ENCODE measurements around the gene TMX4.

The TMX4 gene

GRCh38 chr20:8002056-8002455, 17.5 kb downstream of the TMX4 start:
- DNase-seq (ENCODE audit: extremely low read depth, insufficient read length), result no peak
- Histone ChIP-seq H3K36me3 (ENCODE audit: control insufficient read depth, insufficient read depth, low read length) (no peaks in the 10 kb centered on the region), H3K27me3 (replicated peaks; ENCODE audit: control insufficient read depth, insufficient read depth, low read length) (no peaks in the 10 kb centered on the region), H3K4me3 (replicated peaks; ENCODE audit: low read depth, low read length) (no peak overlapping the region)
- TF ChIP-seq CTCF (IDR thresholded peaks at IDR 0.05; ENCODE audit: insufficient read depth, low read length, poor library complexity, severe bottlenecking), result no peak

GRCh38 chr20:8000796-8001195, 18.8 kb downstream of the TMX4 start:
- Histone ChIP-seq H3K27me3 (replicated peaks; ENCODE audit: control insufficient read depth, insufficient read depth, low read length) (no peaks in the 10 kb centered on the region), H3K4me3 (replicated peaks; ENCODE audit: low read depth, low read length) (no peak overlapping the region), H3K36me3 (ENCODE audit: control insufficient read depth, insufficient read depth, low read length) (no peaks in the 10 kb centered on the region)
- no peak for DNase-seq (ENCODE audit: extremely low read depth, insufficient read length)
- no peak for TF ChIP-seq CTCF (IDR thresholded peaks at IDR 0.05; ENCODE audit: insufficient read depth, low read length, poor library complexity, severe bottlenecking)

- H3K36me3 ChIP-seq (ENCODE audit: control insufficient read depth, insufficient read depth, low read length), result no peaks in the 10 kb centered on the region
- TF ChIP-seq CTCF (IDR thresholded peaks at IDR 0.05; ENCODE audit: insufficient read depth, low read length, poor library complexity, severe bottlenecking), result no peak
- no peak for DNase-seq (ENCODE audit: extremely low read depth, insufficient read length)
Observed at GRCh38 chr20:7996898-7997297, 22.7 kb downstream of the TMX4 start.

GRCh38 chr20:7994809-7995208, 24.8 kb downstream of the TMX4 start:
- no peaks in the 10 kb centered on the region for H3K36me3 ChIP-seq (ENCODE audit: control insufficient read depth, insufficient read depth, low read length)
- TF ChIP-seq CTCF (IDR thresholded peaks at IDR 0.05; ENCODE audit: insufficient read depth, low read length, poor library complexity, severe bottlenecking), result no peak
- no peak overlapping the region for H3K4me3 ChIP-seq (replicated peaks; ENCODE audit: low read depth, low read length)
- no peak for DNase-seq (ENCODE audit: extremely low read depth, insufficient read length)
- no peaks in the 10 kb centered on the region for H3K27me3 ChIP-seq (replicated peaks; ENCODE audit: control insufficient read depth, insufficient read depth, low read length)

More at GRCh38 chr20:7996898-7997297, 22.7 kb downstream of the TMX4 start:
- Histone ChIP-seq H3K4me3 (replicated peaks; ENCODE audit: low read depth, low read length) (no peak overlapping the region), H3K27me3 (replicated peaks; ENCODE audit: control insufficient read depth, insufficient read depth, low read length) (no peaks in the 10 kb centered on the region)

GRCh38 chr20:7993703-7994102, 25.9 kb downstream of the TMX4 start:
- no peaks in the 10 kb centered on the region for H3K36me3 ChIP-seq (ENCODE audit: control insufficient read depth, insufficient read depth, low read length)
- DNase-seq (ENCODE audit: extremely low read depth, insufficient read length), result no peak
- H3K27me3 ChIP-seq (replicated peaks; ENCODE audit: control insufficient read depth, insufficient read depth, low read length), result no peaks in the 10 kb centered on the region
- no peak for TF ChIP-seq CTCF (IDR thresholded peaks at IDR 0.05; ENCODE audit: insufficient read depth, low read length, poor library complexity, severe bottlenecking)
- no peak overlapping the region for H3K4me3 ChIP-seq (replicated peaks; ENCODE audit: low read depth, low read length)

DNA sequence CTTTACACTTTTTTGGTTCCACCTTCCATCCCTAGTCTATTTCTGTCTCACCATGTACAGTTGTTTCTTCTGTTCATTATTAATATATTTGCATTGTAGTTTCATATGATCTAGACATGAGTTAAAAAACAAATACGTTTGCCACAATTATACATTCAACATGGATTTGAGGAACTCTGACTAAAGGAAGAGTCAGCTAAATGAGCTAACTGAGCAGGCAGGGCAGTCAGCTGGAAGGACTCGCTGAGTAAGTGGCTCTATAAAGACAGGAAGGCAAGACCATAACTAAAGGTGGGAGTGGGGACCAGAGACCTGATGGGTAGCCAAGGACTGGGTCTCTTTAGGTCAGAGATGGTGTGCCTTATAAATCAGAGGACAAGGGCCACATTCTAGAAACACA, 26.3 kb downstream of the TMX4 start:
- no peaks in the 10 kb centered on the region for H3K27me3 ChIP-seq (replicated peaks; ENCODE audit: control insufficient read depth, insufficient read depth, low read length)
- TF ChIP-seq CTCF (IDR thresholded peaks at IDR 0.05; ENCODE audit: insufficient read depth, low read length, poor library complexity, severe bottlenecking), result no peak
- H3K36me3 ChIP-seq (ENCODE audit: control insufficient read depth, insufficient read depth, low read length), result no peaks in the 10 kb centered on the region
- no peak for DNase-seq (ENCODE audit: extremely low read depth, insufficient read length)
- H3K4me3 ChIP-seq (replicated peaks; ENCODE audit: low read depth, low read length), result no peak overlapping the region

Measured in GM06990 (cell line).